Gastroesophageal sphincter (tissue), 4 donors: Measurements from ENCODE around the gene PPARA. TPM values are rescaled to one million over a fixed set of nuclear protein-coding genes. Genes with fewer than 3 reads are reported as not detected.

ENCODE experiments used
- ATAC-seq: fragments of 150-250 bp; one replicate; pipeline ENCODE4 v1.9.1; 2016; ENCODE audit warnings: mild to moderate bottlenecking, moderate library complexity
- H3K27ac ChIP-seq, 4 donors: fragments of 200-600 bp; sonication (generic) in 3 of 4; 1 replicate in 3 of 4; 2 replicates in 1 of 4; pipeline ENCODE4 v1.5.1; 2016 to 2019
- H3K27me3 ChIP-seq: fragments of 200-600 bp; sonication (generic); one replicate; pipeline ENCODE4 v1.5.1; 2019
- H3K36me3 ChIP-seq, 2 donors: fragments of 200-600 bp; sonication (generic); one replicate each; pipeline ENCODE4 v1.5.1; 2019; ENCODE audit warnings: control low read depth in 1 of 2
- H3K4me1 ChIP-seq, 3 donors: fragments of 200-600 bp; sonication (generic); 1 replicate in 2 of 3; 2 replicates in 1 of 3; pipeline ENCODE4 v1.5.1; 2016 to 2019; ENCODE audit warnings: control low read depth in 2 of 3
- H3K4me3 ChIP-seq, 2 donors: fragments of 200-600 bp; sonication (generic); one replicate each; pipeline ENCODE4 v1.5.1; 2019; ENCODE audit warnings: mild to moderate bottlenecking in 1 of 2, moderate library complexity in 1 of 2
- H3K9me3 ChIP-seq, 3 donors: fragments of 200-600 bp; sonication (generic); one replicate each; pipeline ENCODE4 v1.5.1; 2017 to 2019; ENCODE audit warnings: control low read depth in 2 of 3
- EP300 ChIP-seq: sonication (generic); formaldehyde crosslinking; IDR thresholded peaks from one replicate; pipeline ENCODE4 v1.6.1; 2017; ENCODE audit warnings: antibody characterized with exemption, mild to moderate bottlenecking
- POLR2A ChIP-seq, 2 donors: fragments of 450-650 bp; IDR thresholded peaks; one replicate each; pipeline ENCODE4 v1.6.1; 2017; ENCODE audit warnings: antibody characterized with exemption in 2 of 2, mild to moderate bottlenecking in 2 of 2, moderate library complexity in 1 of 2
- POLR2AphosphoS5 ChIP-seq: sonication (generic); formaldehyde crosslinking; IDR thresholded peaks from one replicate; pipeline ENCODE4 v1.6.1; 2017; ENCODE audit warnings: antibody characterized with exemption
- WGBS, 2 donors: methylation state at CpG; one replicate each; pipeline ENCODE4 v1.1.5; 2018; ENCODE audit warnings: low coverage in 1 of 2; 5-methylcytosine and 5-hydroxymethylcytosine counted together
- total RNA-seq, 4 donors: library from RNA; depleted of rRNA; stranded (reverse); fragments of >200 nt; gene quantifications; one replicate each; pipeline ENCODE4 v1.1.0, GENCODE V29; 2016
- TF ChIP-seq, protein P1 (sequence below), 4 experiments: fragments of 200-600 bp in 2 of 4; fragments of 450-650 bp in 2 of 4; sonication (generic) in 1 of 4; IDR thresholded peaks; one replicate each; pipeline ENCODE4 v1.5.1; 2017 to 2019; ENCODE audit warnings: antibody characterized with exemption in 4 of 4, mild to moderate bottlenecking in 2 of 4, moderate library complexity in 2 of 4

Gene PPARA
- total RNA-seq, 4 donors from 2014 or later = 19.5 to 28.5 (median 26.9) TPM

DNA sequence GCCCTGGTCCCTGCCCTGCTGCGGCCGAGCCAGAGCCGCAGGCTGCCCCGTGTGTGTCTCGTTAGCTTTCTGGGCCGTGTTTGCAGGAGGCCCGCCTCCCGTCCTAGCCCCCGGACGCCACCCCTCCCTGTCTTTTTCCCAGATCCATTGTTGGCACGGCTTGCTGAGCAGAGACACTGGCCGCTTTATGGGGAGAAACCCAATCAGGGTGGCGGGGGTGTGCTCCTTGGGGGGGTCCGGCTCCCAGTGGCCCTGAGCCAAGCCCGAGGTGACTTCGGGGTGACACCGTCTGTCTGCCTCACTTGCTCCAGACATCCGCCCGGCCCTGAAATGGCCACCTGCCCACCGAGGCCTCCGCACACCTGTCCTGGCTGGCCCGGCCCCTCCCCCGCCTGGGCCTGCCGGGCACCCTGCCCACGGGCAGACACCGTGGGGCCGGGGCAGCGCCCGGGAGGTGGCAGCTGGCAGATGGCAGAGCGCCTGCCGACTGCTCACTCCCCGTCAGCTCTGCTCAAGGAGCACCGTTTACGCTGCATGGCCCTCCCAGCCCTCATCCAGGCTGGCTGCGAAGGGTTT, 43.1 kb upstream of the PPARA start:
- Histone ChIP-seq H3K9me3 (no peaks in the 10 kb centered on the region), H3K27me3 (no peaks in the 10 kb centered on the region), H3K36me3 (peaks cover 0 to 94% of the 10 kb centered on the region in 2 donors), H3K4me3 (no peak overlapping the region), H3K27ac (peak overlapping the region; percentile 7 to 97 (median 84)), H3K4me1 (peaks cover 12 to 100% (median 82%) of the 10 kb centered on the region in 3 donors)
- WGBS, 2 donors = 13 to 40% methylated on average over 1 to 4 of the region's 35 CpGs
- peak; percentile 11 for ATAC-seq
- TF ChIP-seq POLR2A (IDR thresholded peaks at IDR 0.05) = no peak

DNA sequence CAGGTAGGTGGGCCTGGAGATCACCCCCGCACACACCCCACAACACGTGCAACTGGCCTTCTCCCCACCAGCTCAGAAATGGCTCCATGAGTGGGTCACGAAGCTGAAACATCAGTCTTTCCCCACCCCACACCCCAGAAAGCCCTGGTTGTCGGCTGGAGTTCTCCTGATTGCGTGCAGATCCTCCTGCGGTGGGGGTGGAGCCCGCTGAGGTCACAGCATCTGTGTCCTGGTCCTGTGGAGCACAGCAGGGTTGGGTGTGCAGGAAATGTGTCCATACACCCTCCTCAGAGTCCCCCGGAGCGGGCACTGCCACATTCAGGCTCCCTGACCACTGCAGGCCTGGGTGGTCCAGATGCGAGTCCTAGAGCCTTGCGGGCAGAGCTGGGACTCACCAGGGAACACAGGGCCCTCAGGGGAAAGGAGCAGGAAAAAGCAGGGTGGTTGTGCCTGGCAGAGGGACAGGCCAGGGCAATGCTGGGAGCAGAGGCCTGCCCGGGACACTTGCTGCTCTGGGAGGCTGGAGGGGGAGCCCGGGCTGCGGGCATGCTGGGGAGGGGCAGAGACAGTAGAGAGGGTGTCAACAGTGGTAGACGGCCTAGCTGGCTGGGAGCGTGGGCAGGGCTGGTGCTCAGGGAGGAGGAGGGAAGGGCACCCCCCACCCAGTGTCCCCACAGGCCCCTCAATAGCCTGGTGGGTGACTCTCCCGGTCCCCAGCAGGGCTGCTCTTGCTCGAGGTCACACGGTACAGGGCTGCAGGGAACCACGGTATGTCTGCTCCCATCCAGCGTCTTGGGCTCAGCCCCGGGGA, 42.4 kb upstream of the PPARA start:
- no peak overlapping the region for H3K4me3 ChIP-seq
- TF ChIP-seq, protein P1, sequence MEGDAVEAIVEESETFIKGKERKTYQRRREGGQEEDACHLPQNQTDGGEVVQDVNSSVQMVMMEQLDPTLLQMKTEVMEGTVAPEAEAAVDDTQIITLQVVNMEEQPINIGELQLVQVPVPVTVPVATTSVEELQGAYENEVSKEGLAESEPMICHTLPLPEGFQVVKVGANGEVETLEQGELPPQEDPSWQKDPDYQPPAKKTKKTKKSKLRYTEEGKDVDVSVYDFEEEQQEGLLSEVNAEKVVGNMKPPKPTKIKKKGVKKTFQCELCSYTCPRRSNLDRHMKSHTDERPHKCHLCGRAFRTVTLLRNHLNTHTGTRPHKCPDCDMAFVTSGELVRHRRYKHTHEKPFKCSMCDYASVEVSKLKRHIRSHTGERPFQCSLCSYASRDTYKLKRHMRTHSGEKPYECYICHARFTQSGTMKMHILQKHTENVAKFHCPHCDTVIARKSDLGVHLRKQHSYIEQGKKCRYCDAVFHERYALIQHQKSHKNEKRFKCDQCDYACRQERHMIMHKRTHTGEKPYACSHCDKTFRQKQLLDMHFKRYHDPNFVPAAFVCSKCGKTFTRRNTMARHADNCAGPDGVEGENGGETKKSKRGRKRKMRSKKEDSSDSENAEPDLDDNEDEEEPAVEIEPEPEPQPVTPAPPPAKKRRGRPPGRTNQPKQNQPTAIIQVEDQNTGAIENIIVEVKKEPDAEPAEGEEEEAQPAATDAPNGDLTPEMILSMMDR (IDR thresholded peaks at IDR 0.05) = no peak
- TF ChIP-seq EP300 (no peak), POLR2A (IDR thresholded peaks at IDR 0.05) (no peak), POLR2AphosphoS5 (no peak)
- peak overlapping the region; percentile 7 to 97 (median 84) for H3K27ac ChIP-seq
- no peak for ATAC-seq
- H3K36me3 ChIP-seq = peaks cover 0 to 94% of the 10 kb centered on the region in 2 donors
- H3K27me3 ChIP-seq = no peaks in the 10 kb centered on the region
- peaks cover 12 to 100% (median 87%) of the 10 kb centered on the region in 3 donors for H3K4me1 ChIP-seq
- H3K9me3 ChIP-seq = no peaks in the 10 kb centered on the region
- WGBS, 2 donors = 30% methylated on average over 5 of the region's 22 CpGs; no CpG with 5 or more reads in 1 of the 2 donors

DNA sequence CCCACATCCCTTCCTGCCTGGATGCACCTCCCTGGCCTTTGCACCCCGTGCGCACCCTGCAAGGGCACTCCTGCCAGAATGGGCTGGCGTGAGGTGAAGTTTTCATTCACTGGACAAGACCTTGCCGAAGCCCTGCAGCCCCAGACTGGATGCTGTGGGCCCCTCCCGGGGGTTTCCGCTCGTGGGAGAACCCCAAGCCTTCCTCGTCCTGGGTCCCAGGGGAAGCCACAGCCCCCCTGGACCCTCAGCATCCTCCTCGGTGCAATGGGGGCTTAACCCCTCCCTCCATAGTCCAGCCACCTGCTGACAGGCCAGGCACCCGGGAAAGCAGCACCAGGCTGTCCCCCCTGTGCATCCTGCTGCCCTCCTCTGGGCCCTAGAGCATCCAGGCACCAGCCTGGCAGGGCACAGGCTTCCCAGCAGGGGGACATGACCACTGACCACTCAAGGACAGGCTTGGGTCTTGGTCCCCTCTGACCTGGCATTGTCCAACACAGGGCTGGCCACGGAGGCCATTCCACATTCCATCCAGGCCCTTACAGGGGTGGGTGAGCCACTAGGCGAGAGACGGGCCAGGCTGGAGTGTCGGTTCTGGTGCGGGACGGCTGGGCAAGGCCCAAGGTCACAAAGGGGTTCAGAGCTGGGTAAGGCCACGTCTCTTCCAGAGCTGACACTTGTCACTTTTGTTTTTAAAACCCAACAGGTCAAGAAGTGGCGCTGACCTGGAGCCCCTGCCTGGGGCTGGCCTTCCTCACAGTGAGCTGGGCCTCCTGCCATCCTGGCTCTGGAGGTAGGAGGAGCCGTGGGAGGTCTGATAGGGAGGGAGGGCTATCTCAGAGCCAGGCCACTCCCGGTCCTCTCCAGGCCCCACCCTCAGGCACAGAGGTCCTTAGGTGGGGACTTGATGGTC, 41.5 kb upstream of the PPARA start:
- no peak for TF ChIP-seq POLR2A (IDR thresholded peaks at IDR 0.05)
- TF ChIP-seq, protein P1 (IDR thresholded peaks at IDR 0.05) = peak in 1 of 4 experiments; percentile 13
- TF ChIP-seq POLR2AphosphoS5 = no peak
- TF ChIP-seq EP300 = no peak
- peak overlapping the region; percentile 10 to 97 (median 84) for H3K27ac ChIP-seq
- no peak overlapping the region for H3K4me3 ChIP-seq
- WGBS, 2 donors = 0 to 56% methylated on average over 2 to 5 of the region's 20 CpGs
- no peaks in the 10 kb centered on the region for H3K9me3 ChIP-seq
- H3K4me1 ChIP-seq = peaks cover 12 to 100% (median 93%) of the 10 kb centered on the region in 3 donors
- no peaks in the 10 kb centered on the region for H3K27me3 ChIP-seq
- peaks cover 0 to 94% of the 10 kb centered on the region in 2 donors for H3K36me3 ChIP-seq
- ATAC-seq = no peak

DNA sequence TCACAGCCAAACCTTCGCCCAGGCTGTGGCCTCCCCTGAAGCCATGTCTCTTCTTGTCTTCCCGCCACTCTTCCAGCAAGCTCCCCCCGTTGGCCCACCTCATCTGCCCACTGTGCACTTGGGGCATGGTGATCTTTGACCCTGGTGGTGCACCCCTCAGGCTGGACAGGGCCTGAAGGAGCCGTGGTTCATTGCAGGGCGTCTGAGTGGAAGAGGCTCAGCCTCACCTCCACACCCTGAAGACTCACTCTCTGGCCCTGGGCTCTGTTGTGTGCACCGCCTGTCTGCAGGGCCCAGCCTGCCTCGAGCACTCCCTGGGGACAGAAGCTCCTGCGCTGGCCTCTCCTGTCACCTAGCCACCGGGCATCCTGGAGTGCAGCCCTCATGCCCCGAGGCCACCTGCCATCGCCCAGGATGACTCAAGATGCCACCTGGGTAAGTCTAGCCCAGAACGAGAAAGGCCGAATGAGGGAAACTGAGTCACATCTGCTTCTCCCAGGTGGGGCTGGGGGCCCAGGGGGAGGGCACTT, 40.8 kb upstream of the PPARA start:
- H3K4me3 ChIP-seq = no peak overlapping the region
- peak overlapping the region in 3 of 4 donors; percentile 80 to 97 (median 87) for H3K27ac ChIP-seq
- H3K36me3 ChIP-seq = peaks cover 0 to 91% of the 10 kb centered on the region in 2 donors
- H3K27me3 ChIP-seq = no peaks in the 10 kb centered on the region
- no peaks in the 10 kb centered on the region for H3K9me3 ChIP-seq
- WGBS, 2 donors = 80% methylated on average over 1 of the region's 13 CpGs; no CpG with 5 or more reads in 1 of the 2 donors
- TF ChIP-seq POLR2A (IDR thresholded peaks at IDR 0.05) (no peak), POLR2AphosphoS5 (no peak), EP300 (no peak)
- TF ChIP-seq, protein P1 (IDR thresholded peaks at IDR 0.05) = no peak
- H3K4me1 ChIP-seq = peaks cover 12 to 100% (median 91%) of the 10 kb centered on the region in 3 donors
- no peak for ATAC-seq

DNA sequence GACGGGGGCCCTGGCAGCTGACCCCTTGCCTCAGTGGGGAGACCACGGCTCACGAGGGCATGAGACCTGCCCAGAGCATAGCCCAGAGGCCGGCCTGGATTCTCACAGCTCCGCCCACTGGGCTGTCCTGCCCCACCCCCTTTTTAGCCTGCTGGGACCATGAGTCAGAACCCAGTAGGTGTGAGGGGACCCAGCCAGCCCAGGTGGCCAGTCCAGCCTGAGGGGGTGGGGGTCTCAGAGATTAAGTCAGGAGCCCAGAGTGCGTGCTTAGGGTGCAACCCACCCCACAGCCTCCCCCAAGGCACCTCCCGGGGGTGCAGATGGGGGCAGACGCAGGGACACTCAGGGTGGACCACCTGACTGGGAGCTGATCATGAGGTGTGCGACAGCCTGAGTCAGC, 40.1 kb upstream of the PPARA start:
- ATAC-seq = no peak
- Histone ChIP-seq H3K27ac (peak overlapping the region; percentile 1 to 97 (median 84)), H3K9me3 (no peaks in the 10 kb centered on the region), H3K4me3 (no peak overlapping the region), H3K36me3 (peaks cover 0 to 84% of the 10 kb centered on the region in 2 donors), H3K4me1 (peaks cover 12 to 100% (median 84%) of the 10 kb centered on the region in 3 donors), H3K27me3 (no peaks in the 10 kb centered on the region)
- TF ChIP-seq EP300 = no peak
- TF ChIP-seq, protein P1 (IDR thresholded peaks at IDR 0.05) = no peak
- no peak for TF ChIP-seq POLR2A (IDR thresholded peaks at IDR 0.05)
- no peak for TF ChIP-seq POLR2AphosphoS5
- WGBS, 2 donors = 100% methylated on average over 2 of the region's 9 CpGs; no CpG with 5 or more reads in 1 of the 2 donors
